Hepatocyte (in vitro differentiated cells): ENCODE data around the gene BHLHE23. TPM values are rescaled to one million over a fixed set of nuclear protein-coding genes. Genes with fewer than 3 reads are reported as not detected.

Experiments
- DNase-seq: peaks from one replicate; pipeline ENCODE4 v3.0.0-alpha.2; 2016; ENCODE audit warnings: low spot score
- H2AFZ ChIP-seq: fragments of 200-600 bp; sonication (generic); 2 replicates; pipeline ENCODE4 v1.6.0; 2016; ENCODE audit warnings: antibody characterized with exemption, mild to moderate bottlenecking
- H3K27ac ChIP-seq: fragments of 200-600 bp; sonication (generic); 2 replicates; pipeline ENCODE4 v1.5.1; 2016; ENCODE audit warnings: mild to moderate bottlenecking
- H3K27me3 ChIP-seq: fragments of 200-600 bp; sonication (generic); 2 replicates; pipeline ENCODE4 v1.6.1; 2016
- H3K36me3 ChIP-seq: fragments of 200-600 bp; sonication (generic); replicated peaks from 2 replicates; pipeline ENCODE4 v1.5.1; 2016; ENCODE audit warnings: low read depth; ENCODE audit not compliant: insufficient read depth
- H3K4me1 ChIP-seq: fragments of 200-600 bp; sonication (generic); 2 replicates; pipeline ENCODE4 v1.5.1; 2016; ENCODE audit warnings: mild to moderate bottlenecking, moderate library complexity; ENCODE audit not compliant: insufficient read depth
- H3K4me2 ChIP-seq: fragments of 200-600 bp; sonication (generic); 2 replicates; pipeline ENCODE4 v1.6.0; 2016
- H3K4me3 ChIP-seq: fragments of 200-600 bp; sonication (generic); 2 replicates; pipeline ENCODE4 v1.5.1; 2016; ENCODE audit warnings: mild to moderate bottlenecking
- H3K79me2 ChIP-seq: fragments of 200-600 bp; sonication (generic); 2 replicates; pipeline ENCODE4 v1.6.0; 2017; ENCODE audit warnings: mild to moderate bottlenecking
- H3K9me2 ChIP-seq: fragments of 200-600 bp; sonication (generic); replicated peaks from 2 replicates; pipeline ENCODE4 v1.6.0; 2017; ENCODE audit warnings: mild to moderate bottlenecking; ENCODE audit not compliant: insufficient read depth
- H3K9me3 ChIP-seq: fragments of 200-600 bp; sonication (generic); 2 replicates; pipeline ENCODE4 v1.5.1; 2016; ENCODE audit warnings: low read depth, mild to moderate bottlenecking
- H4K20me1 ChIP-seq: fragments of 200-600 bp; sonication (generic); 2 replicates; pipeline ENCODE4 v1.6.0; 2016; ENCODE audit warnings: mild to moderate bottlenecking; ENCODE audit not compliant: insufficient read depth, poor library complexity, severe bottlenecking
- EZH2 ChIP-seq: fragments of 200-600 bp; sonication (generic); IDR thresholded peaks from 2 replicates; pipeline ENCODE4 v1.6.1; 2016; ENCODE audit warnings: antibody characterized with exemption, mild to moderate bottlenecking, borderline replicate concordance
- EZH2phosphoT487 ChIP-seq: fragments of 200-600 bp; sonication (generic); IDR thresholded peaks from one replicate; pipeline ENCODE4 v1.6.1; 2018; ENCODE audit warnings: antibody characterized with exemption, mild to moderate bottlenecking, low read depth, moderate library complexity; ENCODE audit not compliant: unreplicated experiment, severe bottlenecking
- WGBS: methylation state at CpG from one replicate; pipeline ENCODE4 v1.1.6; 2016; ENCODE audit warnings: low lambda C conversion rate; ENCODE audit errors: missing lambda C conversion rate; 5-methylcytosine and 5-hydroxymethylcytosine counted together
- polyA plus RNA-seq: library from polyadenylated mRNA; unstranded; fragments of >200 nt; fragmentation: Nextera tagmentation; extraction: Ambion mirVana; gene quantifications from 2 replicates; pipeline ENCODE4 v1.2.1, GENCODE V29; 2016
- total RNA-seq: library from RNA; depleted of rRNA; stranded (reverse); fragments of >200 nt; gene quantifications from 2 replicates; pipeline ENCODE4 v1.2.3, GENCODE V29; 2014
- TF ChIP-seq, protein P1 (sequence below): fragments of 200-600 bp; sonication (generic); IDR thresholded peaks from 2 replicates; pipeline ENCODE4 v1.5.1; 2016; ENCODE audit warnings: antibody characterized with exemption, mild to moderate bottlenecking; ENCODE audit not compliant: poor library complexity

BHLHE23 gene
- total and polyA plus RNA-seq, 2 experiments from 2014 or later = not detected

DNA sequence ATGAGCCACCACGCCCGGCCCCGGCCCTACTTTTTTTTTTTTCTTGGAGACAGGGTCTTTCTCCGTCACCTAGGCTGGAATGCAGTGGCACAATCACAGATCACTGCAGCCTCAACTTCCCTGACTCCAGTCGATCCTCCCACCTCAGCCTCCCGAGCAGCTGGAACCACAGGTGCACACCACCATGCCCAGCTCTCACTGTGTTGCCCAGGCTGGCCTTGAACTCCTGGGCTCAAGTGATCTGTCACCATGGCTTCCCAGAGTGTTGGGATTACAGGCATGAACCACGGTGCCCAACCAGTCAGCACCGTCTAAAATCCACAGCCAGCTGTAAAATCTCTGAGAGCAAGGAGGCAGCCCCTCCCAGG, 36.8 kb downstream of the BHLHE23 start:
- no peak overlapping the region for H3K4me3 ChIP-seq
- H3K9me2 ChIP-seq = no peaks in the 10 kb centered on the region
- whole genome bisulfite sequencing = 86% methylated on average over 8 of the region's 8 CpGs
- no peaks in the 10 kb centered on the region for H4K20me1 ChIP-seq
- no peak overlapping the region for H3K4me2 ChIP-seq
- no peak overlapping the region for H3K27ac ChIP-seq
- no peak overlapping the region for H2AFZ ChIP-seq
- TF ChIP-seq EZH2 = no peak
- no peak for TF ChIP-seq EZH2phosphoT487
- TF ChIP-seq, protein P1, sequence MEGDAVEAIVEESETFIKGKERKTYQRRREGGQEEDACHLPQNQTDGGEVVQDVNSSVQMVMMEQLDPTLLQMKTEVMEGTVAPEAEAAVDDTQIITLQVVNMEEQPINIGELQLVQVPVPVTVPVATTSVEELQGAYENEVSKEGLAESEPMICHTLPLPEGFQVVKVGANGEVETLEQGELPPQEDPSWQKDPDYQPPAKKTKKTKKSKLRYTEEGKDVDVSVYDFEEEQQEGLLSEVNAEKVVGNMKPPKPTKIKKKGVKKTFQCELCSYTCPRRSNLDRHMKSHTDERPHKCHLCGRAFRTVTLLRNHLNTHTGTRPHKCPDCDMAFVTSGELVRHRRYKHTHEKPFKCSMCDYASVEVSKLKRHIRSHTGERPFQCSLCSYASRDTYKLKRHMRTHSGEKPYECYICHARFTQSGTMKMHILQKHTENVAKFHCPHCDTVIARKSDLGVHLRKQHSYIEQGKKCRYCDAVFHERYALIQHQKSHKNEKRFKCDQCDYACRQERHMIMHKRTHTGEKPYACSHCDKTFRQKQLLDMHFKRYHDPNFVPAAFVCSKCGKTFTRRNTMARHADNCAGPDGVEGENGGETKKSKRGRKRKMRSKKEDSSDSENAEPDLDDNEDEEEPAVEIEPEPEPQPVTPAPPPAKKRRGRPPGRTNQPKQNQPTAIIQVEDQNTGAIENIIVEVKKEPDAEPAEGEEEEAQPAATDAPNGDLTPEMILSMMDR = no peak
- peaks cover 21% of the 10 kb centered on the region for H3K27me3 ChIP-seq
- no peaks in the 10 kb centered on the region for H3K9me3 ChIP-seq
- H3K4me1 ChIP-seq = peaks cover 10% of the 10 kb centered on the region
- no peak for DNase-seq
- H3K36me3 ChIP-seq = no peaks in the 10 kb centered on the region
- no peaks in the 10 kb centered on the region for H3K79me2 ChIP-seq

DNA sequence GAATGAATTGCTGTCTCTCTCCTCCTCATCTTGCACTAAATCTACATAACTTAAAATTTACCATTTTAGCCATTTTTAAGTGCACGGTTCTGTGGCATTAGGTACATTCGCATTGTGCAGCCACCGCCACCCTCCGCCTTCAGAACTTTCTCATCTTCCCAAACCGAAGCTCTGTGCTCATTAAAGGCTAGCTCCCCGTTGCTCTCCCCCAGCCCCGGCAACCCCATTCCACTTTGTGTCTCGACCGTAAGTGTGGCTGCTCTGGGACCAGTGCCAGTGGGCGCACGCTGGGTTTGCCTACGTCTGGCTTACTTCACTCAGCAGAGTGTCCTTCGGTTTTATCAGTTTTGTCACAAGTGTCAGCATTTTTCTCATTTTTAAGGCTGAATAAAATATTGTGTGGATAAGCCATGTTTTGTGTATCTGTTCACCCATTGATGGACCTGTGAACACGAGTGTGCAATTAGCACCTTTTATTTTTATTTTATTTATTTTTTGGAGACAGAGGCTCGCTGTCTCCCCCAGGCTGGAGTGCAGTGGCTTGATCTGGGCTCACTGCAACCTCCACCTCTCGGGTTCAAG, 37.5 kb downstream of the BHLHE23 start:
- Histone ChIP-seq H3K4me1 (peaks cover 10% of the 10 kb centered on the region), H3K4me2 (no peak overlapping the region), H4K20me1 (no peaks in the 10 kb centered on the region), H3K9me2 (no peaks in the 10 kb centered on the region), H2AFZ (no peak overlapping the region), H3K27ac (no peak overlapping the region), H3K4me3 (no peak overlapping the region), H3K79me2 (no peaks in the 10 kb centered on the region), H3K9me3 (no peaks in the 10 kb centered on the region), H3K27me3 (peaks cover 15% of the 10 kb centered on the region), H3K36me3 (no peaks in the 10 kb centered on the region)
- WGBS = 78% methylated on average over 16 of the region's 16 CpGs
- TF ChIP-seq, protein P1 = no peak
- TF ChIP-seq EZH2phosphoT487 = no peak
- TF ChIP-seq EZH2 = no peak
- DNase-seq = no peak

DNA sequence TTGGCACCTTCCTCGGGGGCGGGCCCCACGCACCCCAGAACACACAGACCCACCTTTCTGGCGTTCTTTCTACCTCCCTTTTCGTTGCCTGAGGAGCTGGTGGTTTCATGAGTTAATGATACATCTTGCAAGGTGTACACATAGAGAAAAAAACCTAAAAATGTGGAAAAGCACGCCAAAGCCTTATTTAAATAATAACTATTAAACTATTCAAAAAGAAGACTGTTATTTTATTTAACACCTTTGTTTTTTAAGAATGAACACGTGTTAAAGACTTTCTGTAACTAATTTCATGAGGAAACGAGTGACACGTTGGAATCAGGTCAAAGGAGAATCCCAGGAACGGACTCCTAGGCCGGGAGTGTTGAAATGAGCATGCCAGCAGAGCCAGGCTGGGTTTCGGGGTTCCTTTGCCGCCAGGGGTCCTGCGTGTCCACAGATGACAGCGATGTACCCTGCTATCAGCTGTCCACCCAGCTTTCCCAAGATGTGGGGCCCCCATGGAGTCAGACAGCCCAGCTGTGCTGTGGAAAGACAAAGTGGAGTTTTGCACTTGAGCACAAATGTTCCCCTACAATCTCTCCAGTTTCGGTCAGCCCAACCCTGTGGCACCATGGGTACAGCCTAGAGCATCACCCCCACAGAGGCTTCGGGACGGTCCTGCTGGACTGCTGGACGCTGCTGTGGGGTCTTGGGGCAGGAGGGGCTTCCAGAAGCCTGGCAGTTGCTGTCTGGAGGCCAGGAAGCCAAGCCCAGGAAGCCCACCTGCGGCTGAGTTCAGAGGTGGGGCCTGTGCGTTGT, 38.2 kb downstream of the BHLHE23 start:
- Histone ChIP-seq H3K27ac (no peak overlapping the region), H3K4me3 (no peak overlapping the region), H3K4me2 (no peak overlapping the region), H3K9me2 (no peaks in the 10 kb centered on the region), H2AFZ (no peak overlapping the region), H3K27me3 (peaks cover 9% of the 10 kb centered on the region), H3K36me3 (no peaks in the 10 kb centered on the region), H3K4me1 (peaks cover 10% of the 10 kb centered on the region), H3K9me3 (no peaks in the 10 kb centered on the region), H4K20me1 (no peaks in the 10 kb centered on the region), H3K79me2 (no peaks in the 10 kb centered on the region)
- no peak for DNase-seq
- TF ChIP-seq EZH2 (no peak), EZH2phosphoT487 (no peak)
- TF ChIP-seq, protein P1 = no peak
- 82% methylated on average over 21 of the region's 21 CpGs for WGBS
